Stimulated activated CD4-positive, alpha-beta T cell treated with anti-CD3 and anti-CD28 coated beads, TNF-alpha, amount 100 ng/mL, for 48 hours (primary cell): ENCODE results near the gene CCDC198.

Experiments used
- DNase-seq, 3 donors: peaks; one replicate each; pipeline ENCODE4 v3.0.0-alpha.2; 2020; ENCODE audit warnings: low read depth in 3 of 3

Gene CCDC198

GRCh38 chr14:57493467-57494181, at the start of gene CCDC198:
TSS of gene CCDC198 (minus strand) at chr14:57493857. CDS start at chr14:57493715, 142 bp downstream.
- no peak for DNase-seq

- DNase-seq, result peak in 1 of 3 donors; percentile 2
These were observed 39.6 kb upstream of the CCDC198 start for GRCh38 chr14:57533214-57533613.

- no peak for DNase-seq
These were observed 36.9 kb upstream of the CCDC198 start for GRCh38 chr14:57530571-57530970.

DNA sequence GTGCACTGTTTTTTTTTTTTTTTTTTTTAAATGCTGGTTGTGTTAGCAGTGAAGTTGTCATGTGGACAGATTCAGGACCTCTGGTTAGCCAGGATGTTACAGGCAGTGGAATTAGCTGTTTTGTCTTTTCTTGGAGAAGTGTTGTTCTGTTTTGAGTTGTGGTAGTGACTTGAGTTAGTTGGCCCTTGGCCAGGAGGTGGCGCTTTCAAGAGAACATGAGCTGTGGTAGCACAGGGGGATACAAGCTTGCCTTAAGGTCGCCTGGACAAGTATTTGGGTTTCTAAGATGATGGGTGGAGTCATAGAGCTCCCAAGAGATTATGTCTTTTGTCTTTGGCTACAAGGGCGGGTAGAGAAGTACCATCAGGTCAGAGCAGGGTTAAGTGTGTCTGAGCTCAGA, 33.3 kb upstream of the CCDC198 start:
- no peak for DNase-seq

GRCh38 chr14:57519043-57519442, 25.4 kb upstream of the CCDC198 start:
- no peak for DNase-seq

DNA sequence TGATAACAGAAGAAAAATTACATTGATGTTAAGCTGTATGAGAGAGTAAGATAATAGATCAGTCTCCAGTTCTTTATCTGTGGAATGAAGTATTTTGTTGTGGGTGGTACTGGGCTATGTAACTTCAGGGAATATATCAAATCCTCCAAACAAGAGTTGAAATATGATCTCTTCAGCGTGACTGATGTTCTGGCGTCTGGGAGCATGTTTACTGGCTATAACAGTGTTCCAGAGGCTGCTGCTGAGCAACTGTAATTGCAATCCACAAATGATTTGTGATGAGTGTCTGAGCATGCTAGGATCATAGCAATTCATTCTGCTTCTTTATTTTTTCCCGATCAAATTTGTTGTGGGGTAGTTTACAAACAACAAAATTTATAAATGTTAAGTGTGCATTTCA, 18.6 kb upstream of the CCDC198 start:
- no peak for DNase-seq

DNA sequence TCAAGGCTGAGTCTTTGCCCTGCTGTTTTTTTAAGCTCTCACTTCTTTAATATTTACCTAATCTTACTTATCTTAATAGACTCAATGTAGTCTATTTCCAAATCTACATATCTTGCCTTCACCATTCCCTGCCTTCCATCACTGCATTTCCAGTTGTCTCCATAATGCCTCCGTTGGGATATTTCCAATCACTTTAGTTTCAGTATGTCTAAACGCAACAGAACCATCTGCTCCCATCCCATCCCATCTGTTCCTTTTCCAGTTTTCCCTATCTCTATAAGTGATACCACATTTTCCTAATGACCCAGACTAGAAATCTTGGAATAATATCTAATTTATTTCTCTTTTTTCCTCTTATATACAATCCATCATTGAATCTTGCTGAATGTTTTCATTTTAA, 15.1 kb upstream of the CCDC198 start:
- no peak for DNase-seq

- no peak for DNase-seq
These were observed 9.1 kb upstream of the CCDC198 start for GRCh38 chr14:57502586-57503254.

DNA sequence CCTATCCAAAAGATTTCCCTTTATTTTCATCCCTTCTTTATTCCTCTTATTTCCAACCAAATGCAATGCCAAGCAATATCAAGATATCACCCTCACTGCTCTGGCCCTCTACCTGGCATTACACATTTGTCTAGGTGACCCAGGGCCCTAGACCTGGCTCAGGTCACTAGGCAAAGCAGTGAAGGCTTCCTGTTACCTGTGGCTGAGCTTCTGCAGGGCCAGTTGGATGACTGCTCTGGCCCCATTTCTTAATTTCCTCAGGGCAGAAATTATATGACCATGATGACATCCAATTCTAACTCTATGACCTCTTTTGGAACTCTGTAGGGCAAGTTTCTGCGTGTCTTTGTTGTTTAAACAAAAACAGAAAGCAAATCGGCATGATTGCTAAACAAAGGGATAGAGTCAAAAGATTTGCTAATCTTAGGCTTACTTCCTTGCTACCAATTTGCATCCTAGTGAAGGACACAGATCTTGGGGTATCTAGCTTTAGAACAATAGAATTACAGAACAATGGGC, 7.4 kb upstream of the CCDC198 start:
- no peak for DNase-seq

- DNase-seq, result no peak
These were observed 5.0 kb upstream of the CCDC198 start for GRCh38 chr14:57498659-57499058.

- no peak for DNase-seq
These were observed 4.4 kb upstream of the CCDC198 start for GRCh38 chr14:57498035-57498434.

GRCh38 chr14:57495416-57495815, 1.8 kb upstream of the CCDC198 start:
- DNase-seq, result no peak

DNA sequence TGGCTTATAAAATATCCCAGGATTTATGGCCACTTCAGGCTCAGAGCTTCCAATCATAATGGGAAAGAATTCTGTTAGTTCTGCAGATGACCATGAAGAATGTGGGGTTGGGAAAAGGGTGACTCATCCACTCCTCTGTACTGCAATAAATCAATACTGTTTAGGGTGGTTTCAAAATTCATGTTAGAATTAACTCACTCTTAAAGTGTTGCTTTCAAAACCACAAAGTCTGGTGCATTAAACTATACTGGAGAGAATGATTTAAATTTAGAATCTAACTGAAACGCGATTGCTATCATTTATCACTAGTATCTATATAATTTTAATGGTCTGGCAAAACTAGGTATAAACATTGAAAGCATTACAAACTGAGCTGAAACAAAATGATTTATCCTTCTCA, 798 bp downstream of the CCDC198 start:
- no peak for DNase-seq

GRCh38 chr14:57491640-57492039, 2.0 kb downstream of the CCDC198 start:
- no peak for DNase-seq

- no peak for DNase-seq
These were observed 5.9 kb downstream of the CCDC198 start for GRCh38 chr14:57487771-57488170.

DNA sequence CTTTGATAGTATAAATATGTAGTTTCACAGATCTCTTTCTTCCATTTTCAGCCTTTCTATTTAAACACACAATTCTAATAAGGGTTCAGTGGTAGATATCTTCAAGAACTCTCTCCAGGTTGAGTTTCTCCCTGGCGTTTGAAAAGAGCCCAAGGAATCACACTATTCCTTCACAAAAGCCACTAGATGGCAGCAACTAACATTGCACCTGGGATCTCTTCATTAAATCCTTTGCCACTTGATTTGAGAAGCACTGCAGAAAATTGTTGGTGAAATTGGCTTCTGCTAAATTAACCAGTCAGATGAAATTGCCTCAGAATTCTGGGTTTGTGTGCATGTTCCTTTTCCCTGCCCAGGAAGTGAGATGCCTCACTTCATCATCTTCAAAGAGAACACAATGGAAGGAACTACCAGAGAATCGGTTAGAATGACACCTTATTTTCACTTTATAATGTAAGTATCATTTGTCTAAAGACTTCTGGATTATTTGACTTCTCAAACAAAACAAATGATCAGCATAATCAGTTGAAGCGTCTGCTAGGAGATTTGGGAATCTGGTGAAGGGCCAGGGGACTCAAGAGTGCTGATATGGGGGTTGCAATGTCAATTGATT, 6.8 kb downstream of the CCDC198 start:
- DNase-seq, result no peak

DNA sequence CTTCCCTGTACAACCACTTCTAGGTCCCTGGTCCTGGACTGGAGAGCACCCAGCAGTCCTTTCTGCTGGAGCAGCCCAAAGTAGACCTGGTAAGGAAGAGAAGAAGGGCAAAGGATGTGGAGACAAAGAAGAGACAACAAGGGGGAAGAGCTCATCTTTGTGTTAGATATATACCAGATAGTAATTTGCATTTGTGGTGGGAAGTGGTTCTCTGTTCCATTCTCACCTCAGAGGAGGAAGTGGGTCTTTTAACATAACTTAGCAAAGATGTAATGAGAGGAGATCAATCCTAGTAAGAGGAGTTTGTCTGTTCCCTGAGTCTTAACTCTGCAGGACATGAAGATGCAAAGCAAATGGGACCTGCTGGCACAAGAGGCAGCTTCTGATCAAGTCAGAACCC, 8.0 kb downstream of the CCDC198 start:
- DNase-seq, result no peak

DNA sequence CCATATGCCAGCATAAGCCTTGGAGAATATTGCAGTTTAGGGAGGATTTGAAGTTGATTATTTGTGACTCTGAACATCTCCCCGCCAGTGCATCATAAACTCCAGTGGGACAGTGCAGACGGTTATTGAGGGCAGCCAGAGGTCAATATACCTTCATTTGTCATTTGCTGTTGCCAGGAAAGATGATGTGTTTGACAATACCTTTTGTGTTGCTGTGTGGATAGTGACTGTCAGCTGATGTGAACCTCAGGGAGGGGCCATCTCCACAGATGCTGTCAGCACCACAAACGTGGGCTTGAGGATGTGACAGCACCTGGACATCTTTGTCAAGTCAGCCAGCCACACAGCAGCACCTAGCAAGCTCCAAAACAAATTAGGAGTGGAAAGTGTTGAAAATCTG, 11.5 kb downstream of the CCDC198 start:
- no peak for DNase-seq

GRCh38 chr14:57480051-57480450, 13.6 kb downstream of the CCDC198 start:
- DNase-seq, result no peak

DNA sequence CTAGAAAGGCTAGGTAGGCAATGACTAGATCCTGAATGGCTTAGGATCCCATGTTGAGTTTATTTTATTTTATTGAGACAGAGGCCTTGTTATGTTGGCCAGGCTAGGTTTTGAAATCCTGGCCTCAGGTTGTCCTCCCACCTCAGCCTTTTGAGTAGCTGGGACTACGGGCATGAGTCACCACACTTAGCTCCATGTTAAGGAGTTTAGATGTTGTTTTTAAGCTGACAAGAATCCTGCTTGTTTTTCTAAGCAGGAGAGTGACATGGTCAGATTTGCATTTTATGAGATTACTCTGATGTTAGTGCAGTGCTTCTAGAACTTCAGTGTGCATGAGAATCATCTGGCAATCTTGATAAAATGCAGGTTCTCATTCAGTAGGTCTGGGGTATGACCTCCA, 14.5 kb downstream of the CCDC198 start:
- DNase-seq, result no peak

- DNase-seq, result no peak
These were observed 15.6 kb downstream of the CCDC198 start for GRCh38 chr14:57478050-57478449.

- no peak for DNase-seq
These were observed 22.7 kb downstream of the CCDC198 start for GRCh38 chr14:57470909-57471308.
